ENCODE data around the gene MUL1. TPM values are rescaled to one million over a fixed set of nuclear protein-coding genes. Genes with fewer than 3 reads are reported as not detected.

Gene MUL1
- total and polyA plus RNA-seq, 2 of the 8 experiments (the other 6 are each of a cell fraction or from before 2014, with no cell fraction given): 16.4 to 20.8 TPM

GRCh38 chr1:20472860-20473711, 34.9 kb downstream of the MUL1 start (continued):
- TF ChIP-seq HDAC2 (IDR thresholded peaks at IDR 0.05; ENCODE audit: borderline replicate concordance in 1 of 2, low read depth in 2 of 2, low read length in 2 of 2): 0 out of 4 replicates have a peak, but pooled peaks of 1 of the 2 experiments have one; percentile 43
- TF ChIP-seq TEAD4 (IDR thresholded peaks at IDR 0.05; ENCODE audit: low read depth, low read length): no peak
- TF ChIP-seq POLR2AphosphoS5 (IDR thresholded peaks at IDR 0.05; ENCODE audit: low read depth, low read length): no peak
- TF ChIP-seq E2F6 (IDR thresholded peaks at IDR 0.05): peak; percentile 47; the same call in 1 of the 2 replicates
- no peak for TF ChIP-seq TCF12 (IDR thresholded peaks at IDR 0.05; ENCODE audit: low read depth, low read length)
- TF ChIP-seq TAF1 (IDR thresholded peaks at IDR 0.05; ENCODE audit: low read depth, low read length): peak; percentile 46; the same call in 1 of the 2 replicates
- peak; percentile 90 for TF ChIP-seq KDM1A (IDR thresholded peaks at IDR 0.05; ENCODE audit: borderline replicate concordance, low read length)
- TF ChIP-seq RNF2 (IDR thresholded peaks at IDR 0.05; ENCODE audit: borderline replicate concordance, low read depth, low read length, missing control alignments, poor library complexity, severe bottlenecking): no peak
- TF ChIP-seq KDM4A (IDR thresholded peaks at IDR 0.05; ENCODE audit: low read depth, low read length, severe bottlenecking): peak; percentile 53
- TF ChIP-seq ATF3 (IDR thresholded peaks at IDR 0.05; ENCODE audit: insufficient read depth, low read depth, low read length): no peak
- TF ChIP-seq FOSL1 (IDR thresholded peaks at IDR 0.05; ENCODE audit: insufficient read depth, low read depth, low read length): no peak
- TF ChIP-seq CHD2 (IDR thresholded peaks at IDR 0.05; ENCODE audit: low read length): no peak
- no peak for TF ChIP-seq ZNF274 (IDR thresholded peaks at IDR 0.05; ENCODE audit: borderline replicate concordance, extremely low read depth, low read length)
- no peak for TF ChIP-seq GTF2F1 (IDR thresholded peaks at IDR 0.05; ENCODE audit: borderline replicate concordance, low read depth, low read length)
- no peak for TF ChIP-seq KDM5A (IDR thresholded peaks at IDR 0.05; ENCODE audit: low read length)
- TF ChIP-seq CHD1 (IDR thresholded peaks at IDR 0.05; ENCODE audit: low read depth, low read length): no peak
- no peak for TF ChIP-seq PHF8 (conservative IDR thresholded peaks at IDR 0.05; ENCODE audit: low read depth, low read length)
- TF ChIP-seq CEBPB (IDR thresholded peaks at IDR 0.05; ENCODE audit: low read depth, low read length): no peak
- no peak for TF ChIP-seq RBBP5 (IDR thresholded peaks at IDR 0.05; ENCODE audit: borderline replicate concordance, low read depth, low read length)
- TF ChIP-seq SUZ12 (IDR thresholded peaks at IDR 0.05; ENCODE audit: low read length): no peak
- TF ChIP-seq BRCA1 (IDR thresholded peaks at IDR 0.05; ENCODE audit: low read depth, low read length): no peak
- TF ChIP-seq, protein P1, sequence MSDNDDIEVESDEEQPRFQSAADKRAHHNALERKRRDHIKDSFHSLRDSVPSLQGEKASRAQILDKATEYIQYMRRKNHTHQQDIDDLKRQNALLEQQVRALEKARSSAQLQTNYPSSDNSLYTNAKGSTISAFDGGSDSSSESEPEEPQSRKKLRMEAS (IDR thresholded peaks at IDR 0.05): peak; percentile 79
